ENCODE results near the gene XYLB.

The XYLB gene

GRCh38 chr3:38317192-38317759 lies 29.3 kb upstream of the XYLB start:
- no peak for TF ChIP-seq FOXP2 (optimal IDR thresholded peaks at IDR 0.05; ENCODE audit: borderline replicate concordance, extremely low read depth, extremely low read length, insufficient read depth)
- TF ChIP-seq TAF1 (IDR thresholded peaks at IDR 0.05; ENCODE audit: borderline replicate concordance, insufficient read depth, low read length), result no peak
- TF ChIP-seq, protein P1, sequence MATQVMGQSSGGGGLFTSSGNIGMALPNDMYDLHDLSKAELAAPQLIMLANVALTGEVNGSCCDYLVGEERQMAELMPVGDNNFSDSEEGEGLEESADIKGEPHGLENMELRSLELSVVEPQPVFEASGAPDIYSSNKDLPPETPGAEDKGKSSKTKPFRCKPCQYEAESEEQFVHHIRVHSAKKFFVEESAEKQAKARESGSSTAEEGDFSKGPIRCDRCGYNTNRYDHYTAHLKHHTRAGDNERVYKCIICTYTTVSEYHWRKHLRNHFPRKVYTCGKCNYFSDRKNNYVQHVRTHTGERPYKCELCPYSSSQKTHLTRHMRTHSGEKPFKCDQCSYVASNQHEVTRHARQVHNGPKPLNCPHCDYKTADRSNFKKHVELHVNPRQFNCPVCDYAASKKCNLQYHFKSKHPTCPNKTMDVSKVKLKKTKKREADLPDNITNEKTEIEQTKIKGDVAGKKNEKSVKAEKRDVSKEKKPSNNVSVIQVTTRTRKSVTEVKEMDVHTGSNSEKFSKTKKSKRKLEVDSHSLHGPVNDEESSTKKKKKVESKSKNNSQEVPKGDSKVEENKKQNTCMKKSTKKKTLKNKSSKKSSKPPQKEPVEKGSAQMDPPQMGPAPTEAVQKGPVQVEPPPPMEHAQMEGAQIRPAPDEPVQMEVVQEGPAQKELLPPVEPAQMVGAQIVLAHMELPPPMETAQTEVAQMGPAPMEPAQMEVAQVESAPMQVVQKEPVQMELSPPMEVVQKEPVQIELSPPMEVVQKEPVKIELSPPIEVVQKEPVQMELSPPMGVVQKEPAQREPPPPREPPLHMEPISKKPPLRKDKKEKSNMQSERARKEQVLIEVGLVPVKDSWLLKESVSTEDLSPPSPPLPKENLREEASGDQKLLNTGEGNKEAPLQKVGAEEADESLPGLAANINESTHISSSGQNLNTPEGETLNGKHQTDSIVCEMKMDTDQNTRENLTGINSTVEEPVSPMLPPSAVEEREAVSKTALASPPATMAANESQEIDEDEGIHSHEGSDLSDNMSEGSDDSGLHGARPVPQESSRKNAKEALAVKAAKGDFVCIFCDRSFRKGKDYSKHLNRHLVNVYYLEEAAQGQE (IDR thresholded peaks at IDR 0.05; ENCODE audit: insufficient read depth in 1 of 2, low read depth in 2 of 2, low read length in 2 of 2), result no peak

DNA sequence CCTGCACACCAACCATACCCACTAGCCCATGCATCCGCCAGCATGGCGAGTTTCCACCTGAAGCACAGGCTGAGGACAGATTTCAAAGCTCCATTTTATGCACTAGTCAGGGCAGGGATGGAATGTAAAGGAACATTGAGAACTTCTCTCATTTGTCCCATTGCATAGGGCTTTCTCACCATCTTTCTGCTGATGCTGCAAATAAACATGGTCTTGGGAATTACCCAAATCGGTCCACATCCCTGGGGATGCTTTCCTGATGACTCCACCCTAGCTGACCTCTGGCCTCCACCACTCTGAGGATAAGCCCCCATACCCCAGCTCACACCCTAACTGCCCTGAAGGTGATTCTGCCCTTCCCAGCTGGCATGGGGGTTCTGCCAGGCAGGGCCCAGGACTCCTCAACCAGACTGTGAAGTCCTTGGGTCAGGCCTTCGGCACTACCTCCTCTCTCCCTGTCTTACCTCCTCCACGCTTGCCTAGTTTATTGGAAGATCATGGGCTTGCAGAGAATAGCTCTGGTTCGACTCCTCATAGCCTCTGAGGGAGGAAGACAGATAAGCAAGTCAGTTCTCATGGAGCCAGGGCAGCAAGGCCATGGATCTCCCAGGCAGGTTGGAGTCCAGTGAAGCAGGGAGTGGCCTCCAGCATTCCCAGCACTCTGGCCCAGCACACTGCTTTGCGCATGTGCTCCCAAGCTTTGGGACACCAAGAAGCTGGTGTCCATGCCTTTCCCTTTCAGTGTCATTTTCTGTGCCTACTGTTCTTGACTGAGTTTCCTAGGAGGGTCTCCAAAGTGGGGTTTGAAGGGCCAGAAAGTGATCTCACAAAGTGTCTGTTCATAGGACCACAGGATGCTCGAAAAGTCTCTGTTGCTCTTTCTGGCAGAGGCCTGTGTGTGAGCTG lies 27.6 kb upstream of the XYLB start:
- no peak for TF ChIP-seq POLR2AphosphoS5 (IDR thresholded peaks at IDR 0.05; ENCODE audit: low read depth, low read length)
- no peak for TF ChIP-seq FOXP2 (optimal IDR thresholded peaks at IDR 0.05; ENCODE audit: borderline replicate concordance, extremely low read depth, extremely low read length, insufficient read depth)
- TF ChIP-seq TAF1 (IDR thresholded peaks at IDR 0.05; ENCODE audit: borderline replicate concordance, insufficient read depth, low read length), result no peak
- no peak for TF ChIP-seq SIN3A (IDR thresholded peaks at IDR 0.05; ENCODE audit: borderline replicate concordance, insufficient read depth, low read length)
- TF ChIP-seq, protein P1 (IDR thresholded peaks at IDR 0.05; ENCODE audit: insufficient read depth in 1 of 2, low read depth in 2 of 2, low read length in 2 of 2), result no peak

DNA sequence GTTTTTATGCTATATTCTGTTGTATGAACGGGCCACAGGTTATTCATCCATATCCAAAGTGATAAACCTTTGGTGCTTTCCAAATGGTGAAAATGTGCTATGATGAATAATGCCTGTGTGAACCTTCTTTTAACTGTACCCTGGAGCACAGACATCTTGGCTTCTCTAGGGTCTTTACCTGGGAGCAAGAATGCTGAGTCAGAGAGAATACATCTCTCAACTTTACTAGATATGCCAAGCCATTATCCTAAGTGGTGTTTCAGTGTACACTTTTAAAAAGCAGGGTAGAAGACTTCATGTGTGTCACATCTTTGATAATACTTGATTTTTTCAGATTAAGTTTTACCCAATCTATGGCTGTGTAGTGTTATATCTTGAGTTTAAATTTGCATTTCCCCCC lies 23.5 kb upstream of the XYLB start:
- TF ChIP-seq SIN3A (IDR thresholded peaks at IDR 0.05; ENCODE audit: borderline replicate concordance, insufficient read depth, low read length) (no peak), FOXP2 (optimal IDR thresholded peaks at IDR 0.05; ENCODE audit: borderline replicate concordance, extremely low read depth, extremely low read length, insufficient read depth) (no peak), POLR2AphosphoS5 (IDR thresholded peaks at IDR 0.05; ENCODE audit: low read depth, low read length) (no peak), TAF1 (IDR thresholded peaks at IDR 0.05; ENCODE audit: borderline replicate concordance, insufficient read depth, low read length) (no peak)
- TF ChIP-seq, protein P1 (IDR thresholded peaks at IDR 0.05; ENCODE audit: insufficient read depth in 1 of 2, low read depth in 2 of 2, low read length in 2 of 2), result no peak

DNA sequence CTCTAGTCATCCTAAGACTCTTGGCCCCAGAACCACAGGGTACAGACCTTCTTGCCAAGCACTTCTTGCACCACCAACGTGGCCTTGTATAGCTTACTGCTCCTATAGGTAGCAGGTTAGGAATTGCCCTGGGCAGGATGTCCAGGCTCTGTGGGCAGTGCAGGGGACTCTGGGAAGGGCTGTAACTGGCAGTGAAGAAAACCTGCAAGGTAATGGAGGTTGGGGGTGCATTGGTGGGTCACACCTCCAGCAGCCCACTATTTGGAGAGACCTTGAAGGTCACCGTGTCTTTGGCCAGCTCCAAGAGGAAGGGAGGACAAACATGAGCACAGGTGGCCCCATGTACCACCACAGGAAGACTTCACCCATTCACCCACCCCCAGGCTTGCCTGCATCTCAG lies 21.3 kb upstream of the XYLB start:
- TF ChIP-seq, protein P1 (IDR thresholded peaks at IDR 0.05; ENCODE audit: insufficient read depth in 1 of 2, low read depth in 2 of 2, low read length in 2 of 2), result no peak
- TF ChIP-seq TAF1 (IDR thresholded peaks at IDR 0.05; ENCODE audit: borderline replicate concordance, insufficient read depth, low read length), result no peak
- no peak for TF ChIP-seq SIN3A (IDR thresholded peaks at IDR 0.05; ENCODE audit: borderline replicate concordance, insufficient read depth, low read length)
- no peak for TF ChIP-seq FOXP2 (optimal IDR thresholded peaks at IDR 0.05; ENCODE audit: borderline replicate concordance, extremely low read depth, extremely low read length, insufficient read depth)
- TF ChIP-seq POLR2AphosphoS5 (IDR thresholded peaks at IDR 0.05; ENCODE audit: low read depth, low read length), result no peak
